PC-3 (cell line): ENCODE data around the gene ILF2.

Experiments used
- EZH2 ChIP-seq: fragments of 300-600 bp; sonication (generic); IDR thresholded peaks from one replicate; pipeline ENCODE4 v1.6.1; 2017; ENCODE audit warnings: antibody characterized with exemption, mild to moderate bottlenecking, low read length; ENCODE audit not compliant: unreplicated experiment
- TF ChIP-seq, protein P1 (sequence below): fragments of 300-600 bp; sonication (generic); conservative IDR thresholded peaks from 2 replicates; pipeline ENCODE4 v1.5.1; 2017; ENCODE audit warnings: antibody characterized with exemption, low read depth, mild to moderate bottlenecking, low read length

DNA sequence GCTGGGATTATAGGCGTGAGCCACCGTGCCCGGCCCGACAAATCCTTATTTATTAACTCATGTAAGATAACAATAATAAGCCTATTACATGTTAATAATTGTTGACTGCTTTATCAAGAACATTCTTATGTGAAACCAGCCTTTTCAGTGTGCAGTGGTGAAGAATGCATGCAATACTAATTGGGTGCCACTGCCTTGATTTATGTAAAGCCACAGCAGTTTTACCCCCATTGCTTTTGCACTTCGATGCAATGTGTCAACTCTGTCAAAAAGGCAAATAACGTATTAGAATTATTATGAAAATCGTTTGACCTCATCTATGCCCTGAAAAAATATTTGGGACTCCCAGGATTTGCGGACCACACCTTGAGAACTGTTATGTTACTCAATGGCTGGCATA is 25.9 kb upstream of the ILF2 start:
- TF ChIP-seq, protein P1, sequence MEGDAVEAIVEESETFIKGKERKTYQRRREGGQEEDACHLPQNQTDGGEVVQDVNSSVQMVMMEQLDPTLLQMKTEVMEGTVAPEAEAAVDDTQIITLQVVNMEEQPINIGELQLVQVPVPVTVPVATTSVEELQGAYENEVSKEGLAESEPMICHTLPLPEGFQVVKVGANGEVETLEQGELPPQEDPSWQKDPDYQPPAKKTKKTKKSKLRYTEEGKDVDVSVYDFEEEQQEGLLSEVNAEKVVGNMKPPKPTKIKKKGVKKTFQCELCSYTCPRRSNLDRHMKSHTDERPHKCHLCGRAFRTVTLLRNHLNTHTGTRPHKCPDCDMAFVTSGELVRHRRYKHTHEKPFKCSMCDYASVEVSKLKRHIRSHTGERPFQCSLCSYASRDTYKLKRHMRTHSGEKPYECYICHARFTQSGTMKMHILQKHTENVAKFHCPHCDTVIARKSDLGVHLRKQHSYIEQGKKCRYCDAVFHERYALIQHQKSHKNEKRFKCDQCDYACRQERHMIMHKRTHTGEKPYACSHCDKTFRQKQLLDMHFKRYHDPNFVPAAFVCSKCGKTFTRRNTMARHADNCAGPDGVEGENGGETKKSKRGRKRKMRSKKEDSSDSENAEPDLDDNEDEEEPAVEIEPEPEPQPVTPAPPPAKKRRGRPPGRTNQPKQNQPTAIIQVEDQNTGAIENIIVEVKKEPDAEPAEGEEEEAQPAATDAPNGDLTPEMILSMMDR: no peak
- no peak for TF ChIP-seq EZH2
